PC-3 (cell line): ENCODE results near the gene RDX.

ENCODE experiments used
- CTCF ChIP-seq: fragments of 300-600 bp; sonication (generic); conservative IDR thresholded peaks from 2 replicates; pipeline ENCODE4 v1.5.1; 2017; ENCODE audit warnings: antibody characterized with exemption, low read depth, mild to moderate bottlenecking, low read length
- EZH2 ChIP-seq: fragments of 300-600 bp; sonication (generic); IDR thresholded peaks from one replicate; pipeline ENCODE4 v1.6.1; 2017; ENCODE audit warnings: antibody characterized with exemption, mild to moderate bottlenecking, low read length; ENCODE audit not compliant: unreplicated experiment

- no peak for TF ChIP-seq CTCF
- no peak for TF ChIP-seq EZH2
These were observed 128.2 kb downstream of the RDX start for GRCh38 chr11:110168033-110168803.
